IMR-90 (cell line): ENCODE results near the gene C14orf39.

Experiments
- CHD1 ChIP-seq: IDR thresholded peaks from 2 replicates; pipeline ENCODE4 v1.6.1; 2012; ENCODE audit warnings: low read depth, low read length, improper control_type of control experiment
- CTCF ChIP-seq: conservative IDR thresholded peaks from 2 replicates; pipeline ENCODE4 v1.5.1; 2012; ENCODE audit warnings: mild to moderate bottlenecking, low read depth, low read length, improper control_type of control experiment

- TF ChIP-seq CTCF: no peak
- no peak for TF ChIP-seq CHD1
Measured at GRCh38 chr14:60509438-60510253, 23.8 kb upstream of the C14orf39 start.
